SHP77 treated with DMSO at 0.1 percent for 48 hours (cell line): ENCODE measurements around the gene PYDC2.
"Not testable (repeated sequence)": the region's sequence is repeated elsewhere in the genome, so short reads cannot be mapped to it uniquely, and the experiment has no call there.

Source experiments
- DNase-seq: peaks from one replicate; lab custom pipeline; 2025; lab: John Stamatoyannopoulos, UW

PYDC2 gene

DNA sequence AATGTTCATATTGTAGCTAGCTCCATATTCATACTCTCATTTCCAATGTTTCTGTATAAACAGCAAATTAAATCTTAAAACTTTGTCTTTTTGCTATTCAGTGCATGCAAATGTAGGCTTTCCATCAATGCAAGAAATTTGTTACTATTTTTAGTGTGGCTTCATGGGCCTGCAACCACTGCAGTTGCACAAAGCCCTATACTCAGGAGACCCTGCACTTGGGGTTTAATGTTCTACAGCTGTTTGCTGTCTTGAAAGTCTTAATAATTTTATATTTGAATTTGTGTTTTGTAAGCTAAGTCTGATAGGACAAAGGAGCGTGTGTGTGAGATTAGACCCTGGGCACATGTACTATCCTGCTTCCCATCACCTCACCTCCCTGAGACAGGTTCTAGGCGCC lies 9.6 kb downstream of the PYDC2 start:
- no peak for DNase-seq

DNA sequence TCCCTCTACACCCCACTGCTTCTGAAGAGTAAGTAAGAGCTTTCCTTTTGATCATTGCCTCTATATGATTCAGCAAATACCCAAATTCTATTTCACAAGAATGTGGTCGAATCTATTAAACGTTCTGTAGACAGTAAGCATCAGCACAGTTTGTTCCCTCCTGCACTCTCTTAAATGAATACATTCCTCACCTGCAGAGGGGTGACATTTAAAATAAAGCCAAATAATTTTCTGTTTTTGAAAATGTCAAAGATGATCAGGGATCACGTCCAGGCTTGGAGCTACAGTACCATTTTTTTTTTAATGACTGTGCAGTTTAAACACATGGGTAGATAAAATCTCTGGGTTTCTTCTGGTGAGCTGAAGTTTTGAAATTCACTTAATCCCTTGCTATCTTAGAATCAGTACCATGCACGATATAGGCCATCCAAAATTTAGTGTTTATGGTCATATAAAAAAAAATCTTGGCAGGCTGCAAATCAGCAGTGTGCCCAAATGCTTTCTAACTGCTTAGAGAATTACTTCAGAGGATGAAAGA lies 12.8 kb downstream of the PYDC2 start:
- DNase-seq = no peak

DNA sequence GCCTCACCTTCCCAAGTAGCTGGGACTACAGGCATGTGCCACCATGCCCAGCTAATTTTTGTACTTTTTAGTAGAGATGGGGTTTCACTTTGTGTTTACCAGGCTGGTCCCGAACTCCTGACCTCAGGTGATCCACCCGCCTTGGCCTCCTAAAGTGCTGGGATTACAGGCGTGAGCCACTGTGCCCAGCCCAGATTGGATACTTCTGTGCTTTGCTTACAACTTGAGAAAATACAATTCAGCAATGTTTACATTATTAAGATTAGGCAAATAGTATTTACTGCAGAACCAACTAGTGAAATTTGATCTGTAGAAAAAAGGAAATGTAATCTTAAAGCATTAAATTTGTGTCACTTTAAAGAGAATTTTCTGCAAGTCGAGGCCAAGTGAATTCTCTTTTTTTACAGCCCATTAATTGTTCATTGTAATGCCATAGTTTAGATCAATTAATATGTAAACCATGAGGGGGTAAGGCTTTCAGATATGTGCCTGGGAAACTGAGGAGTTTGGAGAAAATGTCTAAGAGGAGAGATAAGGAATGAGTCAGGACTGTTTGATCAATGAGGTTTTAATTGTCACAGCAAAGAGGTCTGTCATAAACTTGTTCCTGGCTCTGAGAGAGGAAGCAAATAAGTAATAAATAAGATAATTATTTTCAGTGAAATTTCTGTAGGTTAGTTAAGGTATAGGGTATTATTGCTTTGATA lies 15.3 kb downstream of the PYDC2 start:
- DNase-seq = no peak

DNA sequence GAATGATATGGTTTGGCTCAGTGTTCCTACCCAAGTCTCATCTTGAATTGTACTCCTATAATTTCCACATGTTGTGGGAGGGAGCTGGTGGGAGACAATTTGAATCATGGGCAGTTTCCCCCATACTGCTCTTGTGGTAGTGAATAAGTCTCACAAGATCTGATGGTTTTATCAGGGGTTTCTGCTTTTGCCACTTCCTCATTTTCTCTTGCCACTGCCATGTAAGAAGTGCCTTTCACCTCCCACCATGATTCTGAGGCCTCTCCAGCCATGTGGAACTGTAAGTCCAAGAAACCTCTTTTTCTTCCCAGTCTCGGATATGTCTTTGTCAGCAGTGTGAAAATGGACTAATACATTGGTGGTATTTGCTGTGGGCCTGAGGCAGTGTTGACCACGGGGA lies 23.0 kb downstream of the PYDC2 start:
- not testable (repeated sequence) for DNase-seq

DNA sequence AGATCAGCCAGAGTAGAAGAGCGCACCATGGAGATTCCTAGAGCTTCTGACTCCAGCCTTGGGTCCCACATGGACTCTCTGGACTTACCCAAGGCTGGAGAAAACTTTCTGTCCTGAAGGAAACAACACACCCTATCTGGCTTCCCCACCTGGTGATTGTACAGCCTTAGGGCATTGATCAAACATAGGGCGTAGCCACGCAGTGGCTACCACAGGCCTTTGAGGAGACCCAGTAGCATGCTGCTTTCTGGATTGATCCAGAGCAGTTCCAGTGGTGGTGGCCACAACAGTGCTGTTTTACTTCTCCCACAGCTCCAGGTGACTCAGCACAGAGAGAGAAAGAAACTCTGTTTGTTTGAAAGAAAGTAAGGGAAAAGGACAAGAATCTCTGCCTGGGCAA lies 23.5 kb downstream of the PYDC2 start:
- DNase-seq = no peak

DNA sequence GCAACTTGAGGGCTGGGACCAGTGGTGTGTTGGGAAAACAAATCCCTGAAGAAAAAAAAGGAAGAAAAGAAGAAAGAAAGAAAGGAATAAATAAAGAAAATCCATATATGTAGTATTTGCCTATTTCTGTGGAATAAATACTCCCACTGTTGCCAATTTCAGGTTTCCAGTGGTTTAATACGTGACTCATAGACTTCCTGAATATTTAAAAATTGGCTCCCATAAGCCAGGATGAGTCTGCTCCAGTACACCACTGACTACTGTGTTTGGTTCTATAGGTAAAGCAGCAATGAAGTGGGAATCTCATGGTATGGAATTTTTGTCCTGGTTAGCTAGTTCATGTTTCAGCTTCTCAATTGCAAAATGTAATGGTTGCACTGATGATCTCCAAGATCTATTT lies 31.6 kb downstream of the PYDC2 start:
- DNase-seq = no peak

DNA sequence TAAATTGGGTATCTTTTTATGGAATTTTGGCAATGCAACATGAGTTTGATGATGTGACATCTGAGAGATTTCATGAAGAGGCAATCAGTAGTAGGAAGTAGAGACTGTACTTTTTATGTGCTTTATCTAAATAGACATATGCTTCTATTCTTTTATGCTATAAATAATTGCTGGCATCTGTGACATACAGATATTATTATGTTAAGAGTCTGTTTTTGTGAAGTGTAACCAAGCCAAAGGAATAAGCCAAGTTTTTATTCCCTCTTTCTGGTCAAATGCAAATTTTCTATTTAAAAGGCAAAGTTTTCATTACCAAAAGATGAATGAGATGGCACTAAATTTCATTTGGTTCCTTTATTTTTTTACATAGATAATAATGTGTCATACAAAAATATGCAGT lies 32.4 kb downstream of the PYDC2 start:
- DNase-seq = no peak

DNA sequence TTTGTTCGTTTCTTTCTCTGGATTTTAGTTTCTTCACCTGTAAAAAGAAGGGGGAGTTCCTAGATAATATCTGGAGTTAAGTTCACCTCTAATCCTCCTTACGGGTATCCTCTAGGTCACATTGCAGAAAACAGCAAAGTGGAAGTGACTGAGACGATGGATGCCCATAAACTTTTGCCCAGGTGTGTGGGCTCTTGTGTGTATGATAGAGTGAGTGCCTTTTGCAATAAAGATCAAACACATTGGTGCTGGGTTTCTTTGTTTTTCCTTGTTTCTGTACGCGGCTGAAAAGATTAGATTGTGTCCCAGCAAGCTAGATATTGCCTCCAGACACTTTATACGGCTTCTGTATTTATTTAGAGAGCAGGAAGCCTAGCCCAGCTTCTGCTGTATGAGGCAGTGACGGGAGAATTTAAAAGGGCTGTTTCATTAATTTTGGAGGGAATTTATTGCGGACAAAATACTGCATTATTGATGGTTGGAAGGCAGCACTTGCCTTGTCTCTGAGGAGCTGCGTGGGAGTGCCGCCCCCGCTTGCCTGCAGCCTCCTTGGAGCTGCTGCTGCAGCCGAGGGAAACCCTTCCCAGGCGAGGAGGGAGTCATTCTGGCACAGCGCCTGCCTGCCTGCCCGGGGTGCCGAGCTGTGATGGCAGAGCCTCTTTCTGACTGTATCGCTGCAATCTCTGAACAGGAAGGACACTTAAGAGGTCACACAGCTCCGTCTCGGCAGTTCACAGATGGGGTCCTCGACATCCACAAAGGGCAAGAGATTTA lies 38.5 kb downstream of the PYDC2 start:
- DNase-seq = no peak

DNA sequence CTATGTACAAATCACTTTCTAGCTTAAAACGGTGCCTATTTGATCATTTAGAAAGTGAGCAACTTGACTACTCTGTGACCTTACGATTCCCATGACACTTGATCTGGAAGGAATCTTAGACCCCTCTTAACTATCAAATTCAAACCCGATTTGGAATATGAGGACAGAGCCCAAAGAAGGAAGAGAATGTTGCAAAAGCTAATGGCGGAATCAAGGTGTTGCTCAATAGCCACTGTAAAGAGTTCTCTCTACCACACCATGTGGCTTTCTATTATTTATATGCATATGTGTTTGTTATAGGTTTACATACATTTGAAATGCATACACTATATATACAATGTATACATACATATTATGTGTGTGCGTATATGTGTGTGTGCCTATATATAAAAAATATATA lies 39.9 kb downstream of the PYDC2 start:
- DNase-seq = no peak

DNA sequence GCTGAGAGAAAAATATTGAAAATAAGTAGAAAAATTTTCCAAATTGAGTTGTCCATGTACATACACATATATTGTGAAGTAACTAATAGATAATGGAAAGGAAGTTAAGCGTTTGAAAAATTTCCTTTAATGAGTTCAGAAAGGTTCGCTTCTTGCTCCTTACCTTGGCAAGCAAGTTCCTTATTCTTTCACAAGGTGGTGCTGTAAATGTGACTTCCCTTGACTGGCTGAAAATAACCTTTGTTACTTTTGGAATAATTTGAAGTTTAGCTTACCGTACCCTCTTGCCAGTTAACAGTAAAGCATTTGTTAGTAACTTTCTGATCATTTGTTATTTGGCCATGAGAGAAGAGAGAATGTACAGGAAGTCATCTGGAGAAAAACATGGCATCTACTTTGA lies 41.6 kb downstream of the PYDC2 start:
- no peak for DNase-seq

DNA sequence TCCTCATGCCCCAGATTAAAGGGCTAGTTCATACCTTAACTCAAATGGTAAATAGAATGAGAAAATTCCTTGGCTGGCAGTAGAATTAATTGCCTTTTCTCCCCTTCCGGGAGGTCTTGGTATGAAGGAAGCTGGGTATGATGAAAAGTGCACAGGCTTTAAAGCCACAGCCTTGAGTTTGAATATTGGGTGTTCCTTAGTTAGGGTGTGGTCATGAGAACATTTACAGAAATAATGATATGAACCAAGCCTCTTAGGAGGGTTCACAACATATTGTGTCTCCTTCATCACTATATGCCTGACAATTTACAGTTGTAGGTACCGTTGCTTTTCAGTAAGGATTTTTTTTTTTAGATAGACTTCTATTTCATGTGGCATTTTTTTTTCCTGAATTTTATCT lies 48.1 kb downstream of the PYDC2 start:
- DNase-seq = no peak
